Osteocyte (in vitro differentiated cells): ENCODE results near the gene JAK2. TPM values are rescaled to one million over a fixed set of nuclear protein-coding genes. Genes with fewer than 3 reads are reported as not detected.
A peak's percentile ranks its signal among the peaks of the same experiment; 100 is the strongest.

Experiments used
- DNase-seq: peaks from one replicate; pipeline ENCODE4 v3.0.0; 2021; ENCODE audit warnings: mixed read lengths; ENCODE audit not compliant: unreplicated experiment; ENCODE audit errors: extremely low spot score
- H3K27ac Mint-ChIP-seq: one replicate; pipeline ENCODE4 v1.8.0; 2021; ENCODE audit warnings: mild to moderate bottlenecking, mixed read lengths; ENCODE audit not compliant: unreplicated experiment
- H3K27me3 Mint-ChIP-seq: one replicate; pipeline ENCODE4 v1.8.0; 2021; ENCODE audit warnings: mixed read lengths; ENCODE audit not compliant: unreplicated experiment
- H3K36me3 Mint-ChIP-seq: one replicate; pipeline ENCODE4 v1.8.0; 2021; ENCODE audit warnings: mixed read lengths; ENCODE audit not compliant: unreplicated experiment
- H3K4me1 Mint-ChIP-seq: one replicate; pipeline ENCODE4 v1.8.0; 2021; ENCODE audit warnings: mixed read lengths; ENCODE audit not compliant: unreplicated experiment
- H3K4me3 Mint-ChIP-seq: one replicate; pipeline ENCODE4 v1.8.0; 2021; ENCODE audit warnings: mild to moderate bottlenecking, moderate library complexity, mixed read lengths; ENCODE audit not compliant: unreplicated experiment
- H3K9me3 Mint-ChIP-seq: one replicate; pipeline ENCODE4 v1.8.0; 2021; ENCODE audit warnings: mixed read lengths; ENCODE audit not compliant: unreplicated experiment
- total RNA-seq: library from RNA; stranded (reverse); gene quantifications from 2 replicates; pipeline ENCODE4 v1.2.1, GENCODE V29; 2021
- TF ChIP-seq, protein P1 (sequence below): fragments of 200-600 bp; sonication (generic); IDR thresholded peaks from 2 replicates; pipeline ENCODE4 v1.5.0; 2021; ENCODE audit warnings: antibody characterized with exemption, mild to moderate bottlenecking, moderate library complexity

JAK2 gene
- total RNA-seq, 1 donor from 2014 or later, result 24.6 TPM

DNA sequence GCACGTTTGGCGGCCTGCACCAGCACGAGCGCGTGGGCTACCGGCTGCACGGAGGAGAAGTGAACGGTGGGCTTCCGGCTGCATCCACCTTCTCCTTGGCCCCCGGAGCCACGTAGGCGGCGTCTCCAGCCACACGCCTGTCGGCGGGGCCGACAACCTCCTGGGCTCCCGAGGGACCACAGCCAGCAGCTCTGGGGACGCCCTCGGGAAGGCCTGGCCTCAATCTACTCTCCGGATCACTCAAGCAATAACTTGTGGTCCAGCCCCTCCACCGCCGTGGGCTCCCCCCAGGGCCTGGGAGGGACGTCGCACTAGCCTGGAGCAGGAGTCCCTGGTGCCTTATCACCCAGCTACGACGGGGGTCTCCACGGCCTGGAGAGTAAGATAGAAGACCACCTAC is 126.6 kb downstream of the JAK2 start:
- peaks cover 23% of the 10 kb centered on the region for H3K36me3 Mint-ChIP-seq

DNA sequence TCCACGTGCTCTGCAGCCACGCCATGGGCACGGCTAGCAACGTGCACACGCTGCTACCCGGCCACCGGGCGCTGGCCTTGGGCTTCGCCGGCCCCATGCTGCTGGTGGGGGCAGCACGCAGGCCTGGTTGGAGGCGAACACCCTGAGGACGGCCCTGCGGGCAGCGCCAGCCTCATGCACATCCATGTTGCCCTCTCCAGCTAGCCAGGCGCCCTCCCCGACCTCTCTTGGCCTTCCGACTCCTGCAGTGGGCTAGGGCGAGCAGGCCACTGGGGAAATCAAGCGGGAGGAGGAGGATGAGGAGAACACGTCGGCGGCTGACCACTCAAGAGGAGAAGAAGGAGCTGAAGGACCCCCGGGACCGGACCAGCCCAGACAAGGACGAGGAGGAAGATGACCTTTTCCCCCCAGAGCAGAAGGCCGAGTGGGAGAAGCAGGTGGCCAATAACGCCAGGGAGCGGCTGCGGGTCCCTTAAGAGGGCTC is 127.1 kb downstream of the JAK2 start:
- no peak overlapping the region for H3K27ac Mint-ChIP-seq
- TF ChIP-seq, protein P1, sequence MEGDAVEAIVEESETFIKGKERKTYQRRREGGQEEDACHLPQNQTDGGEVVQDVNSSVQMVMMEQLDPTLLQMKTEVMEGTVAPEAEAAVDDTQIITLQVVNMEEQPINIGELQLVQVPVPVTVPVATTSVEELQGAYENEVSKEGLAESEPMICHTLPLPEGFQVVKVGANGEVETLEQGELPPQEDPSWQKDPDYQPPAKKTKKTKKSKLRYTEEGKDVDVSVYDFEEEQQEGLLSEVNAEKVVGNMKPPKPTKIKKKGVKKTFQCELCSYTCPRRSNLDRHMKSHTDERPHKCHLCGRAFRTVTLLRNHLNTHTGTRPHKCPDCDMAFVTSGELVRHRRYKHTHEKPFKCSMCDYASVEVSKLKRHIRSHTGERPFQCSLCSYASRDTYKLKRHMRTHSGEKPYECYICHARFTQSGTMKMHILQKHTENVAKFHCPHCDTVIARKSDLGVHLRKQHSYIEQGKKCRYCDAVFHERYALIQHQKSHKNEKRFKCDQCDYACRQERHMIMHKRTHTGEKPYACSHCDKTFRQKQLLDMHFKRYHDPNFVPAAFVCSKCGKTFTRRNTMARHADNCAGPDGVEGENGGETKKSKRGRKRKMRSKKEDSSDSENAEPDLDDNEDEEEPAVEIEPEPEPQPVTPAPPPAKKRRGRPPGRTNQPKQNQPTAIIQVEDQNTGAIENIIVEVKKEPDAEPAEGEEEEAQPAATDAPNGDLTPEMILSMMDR, result no peak
- DNase-seq, result peak; percentile 83
- no peaks in the 10 kb centered on the region for H3K27me3 Mint-ChIP-seq
- peaks cover 4% of the 10 kb centered on the region for H3K9me3 Mint-ChIP-seq
- no peaks in the 10 kb centered on the region for H3K4me1 Mint-ChIP-seq
- no peak overlapping the region for H3K4me3 Mint-ChIP-seq
- H3K36me3 Mint-ChIP-seq, result peaks cover 23% of the 10 kb centered on the region

More for the DNA sequence above, 126.6 kb downstream of the JAK2 start:
- no peak overlapping the region for H3K27ac Mint-ChIP-seq
- H3K4me1 Mint-ChIP-seq, result no peaks in the 10 kb centered on the region
- no peaks in the 10 kb centered on the region for H3K27me3 Mint-ChIP-seq
- DNase-seq, result peak; percentile 84
- H3K9me3 Mint-ChIP-seq, result peaks cover 4% of the 10 kb centered on the region
- H3K4me3 Mint-ChIP-seq, result no peak overlapping the region
- TF ChIP-seq, protein P1, result no peak

DNA sequence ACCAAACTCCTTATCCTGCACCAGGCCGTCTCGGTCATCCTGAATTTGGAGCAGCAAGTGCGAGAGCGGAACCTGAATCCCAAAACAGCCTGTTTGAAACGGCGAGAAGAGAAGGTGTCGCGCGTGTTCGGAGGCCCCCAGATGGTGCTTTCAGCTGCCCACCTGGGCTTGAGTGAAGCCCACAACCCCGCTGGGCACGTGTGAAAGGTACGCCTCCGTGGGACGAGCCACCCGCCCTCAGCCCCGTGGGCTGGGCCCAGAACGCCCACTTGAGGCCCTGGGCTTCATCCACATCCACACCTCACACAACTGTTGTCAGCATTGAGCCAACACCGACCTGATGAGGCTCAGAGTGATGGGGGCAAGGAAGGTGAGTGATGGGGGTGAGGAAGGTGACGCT is 127.6 kb downstream of the JAK2 start:
- H3K4me1 Mint-ChIP-seq, result no peaks in the 10 kb centered on the region
- TF ChIP-seq, protein P1, result no peak
- H3K9me3 Mint-ChIP-seq, result no peaks in the 10 kb centered on the region
- H3K36me3 Mint-ChIP-seq, result peaks cover 23% of the 10 kb centered on the region
- no peak overlapping the region for H3K27ac Mint-ChIP-seq
- DNase-seq, result no peak
- no peaks in the 10 kb centered on the region for H3K27me3 Mint-ChIP-seq
- no peak overlapping the region for H3K4me3 Mint-ChIP-seq

DNA sequence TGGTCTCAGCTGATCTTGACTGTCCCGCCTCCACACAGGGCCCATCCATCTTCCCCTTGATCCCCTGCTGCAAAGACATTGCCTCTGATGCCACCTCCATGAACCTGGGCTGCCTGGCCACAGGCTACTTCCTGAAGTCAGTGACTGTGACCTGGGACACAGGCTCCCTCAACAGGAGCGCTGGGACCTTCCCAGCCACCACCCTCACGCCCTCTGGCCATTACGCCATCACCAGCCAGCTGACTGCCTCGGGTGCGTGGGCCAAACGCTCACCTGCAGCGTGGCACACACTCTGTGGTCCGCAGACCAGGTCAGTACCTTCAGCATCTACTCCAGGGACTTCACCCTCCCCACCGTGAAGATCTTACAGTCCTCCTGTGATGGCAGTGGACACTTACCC is 128.5 kb downstream of the JAK2 start:
- Mint-ChIP-seq H3K27ac (no peak overlapping the region), H3K9me3 (no peaks in the 10 kb centered on the region), H3K4me3 (no peak overlapping the region), H3K27me3 (no peaks in the 10 kb centered on the region), H3K36me3 (peaks cover 23% of the 10 kb centered on the region), H3K4me1 (no peaks in the 10 kb centered on the region)
- TF ChIP-seq, protein P1, result no peak
- DNase-seq, result peak; percentile 72

DNA sequence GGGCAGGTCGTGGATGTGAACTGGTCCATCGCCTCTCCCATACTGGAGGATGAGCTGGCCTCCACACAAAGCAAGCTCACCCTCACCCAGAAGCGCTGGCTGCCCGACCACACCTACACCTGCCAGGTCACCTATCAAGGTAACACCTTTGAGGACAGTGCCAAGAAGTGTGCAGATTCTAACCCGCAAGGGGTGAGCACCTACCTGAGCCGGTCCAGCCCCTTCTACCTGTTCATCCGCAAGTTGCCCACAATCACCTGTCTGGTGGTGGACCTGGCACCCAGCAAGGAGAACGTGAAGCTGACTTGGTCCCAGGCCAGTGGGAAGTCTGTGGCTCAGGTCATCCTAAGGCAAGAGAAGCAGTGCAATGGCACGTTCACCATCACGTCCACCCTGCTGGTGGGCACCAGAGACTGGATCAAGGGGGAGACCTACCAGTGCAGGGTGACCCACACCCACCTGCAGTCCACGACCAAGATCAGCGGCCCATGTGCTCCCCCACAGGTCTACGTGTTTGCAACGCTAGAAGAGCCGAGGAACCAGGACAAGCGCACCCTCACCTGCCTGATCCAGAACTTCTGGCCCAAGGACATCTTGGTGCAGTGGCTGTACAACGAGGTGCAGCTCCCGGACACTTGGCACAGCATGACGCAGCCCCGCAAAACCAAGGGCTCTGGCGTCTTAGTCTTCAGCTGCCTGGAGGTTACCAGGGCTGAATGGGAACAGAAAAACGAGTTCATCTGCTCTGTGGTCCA is 129.1 kb downstream of the JAK2 start:
- no peaks in the 10 kb centered on the region for H3K27me3 Mint-ChIP-seq
- no peaks in the 10 kb centered on the region for H3K9me3 Mint-ChIP-seq
- TF ChIP-seq, protein P1, result no peak
- no peaks in the 10 kb centered on the region for H3K4me1 Mint-ChIP-seq
- H3K4me3 Mint-ChIP-seq, result no peak overlapping the region
- DNase-seq, result peak; percentile 77
- no peak overlapping the region for H3K27ac Mint-ChIP-seq
- H3K36me3 Mint-ChIP-seq, result peaks cover 23% of the 10 kb centered on the region
